OCI-LY3 (cell line): Measurements from ENCODE around the gene PRCC.

Source experiments
- CTCF ChIP-seq: fragments of 200-600, 300-600 bp; sonication (generic); IDR thresholded peaks from 2 replicates; pipeline ENCODE4 v1.5.1; 2014; ENCODE audit warnings: antibody characterized with exemption, low read length, low read depth
- EZH2phosphoT487 ChIP-seq: fragments of 200-600 bp; shearing (Covaris generic); IDR thresholded peaks from 2 replicates; pipeline ENCODE4 v1.6.1; 2018; ENCODE audit warnings: antibody characterized with exemption, mixed run types, low read depth

GRCh38 chr1:156849151-156849496 is 81.8 kb downstream of the PRCC start:
- TF ChIP-seq CTCF (no peak), EZH2phosphoT487 (no peak)
